DMS153 treated with DMSO at 0.1 percent for 48 hours (cell line): ENCODE measurements around the gene WDPCP.
"Not testable (repeated sequence)": the region's sequence is repeated elsewhere in the genome, so short reads cannot be mapped to it uniquely, and the experiment has no call there.

Experiments used
- DNase-seq: peaks from one replicate; lab custom pipeline; 2025; ENCODE audit not compliant: unreplicated experiment; lab: John Stamatoyannopoulos, UW

The WDPCP gene

GRCh38 chr2:63590626-63591408 lies 2.5 kb upstream of the WDPCP start:
- DNase-seq: no peak

GRCh38 chr2:63589148-63589958 lies 1.1 kb upstream of the WDPCP start:
- DNase-seq: no peak

GRCh38 chr2:63587814-63588384 lies 378 bp downstream of the WDPCP start:
- no peak for DNase-seq

- no peak for DNase-seq
Measured at GRCh38 chr2:63582873-63583272, 5.4 kb downstream of the WDPCP start.

GRCh38 chr2:63581298-63581961 lies 6.8 kb downstream of the WDPCP start:
- DNase-seq: no peak

- DNase-seq: no peak
Measured at GRCh38 chr2:63580651-63581297, 7.5 kb downstream of the WDPCP start.

- no peak for DNase-seq
Measured at GRCh38 chr2:63578767-63579166, 9.5 kb downstream of the WDPCP start.

GRCh38 chr2:63576546-63576945 lies 11.7 kb downstream of the WDPCP start:
- no peak for DNase-seq

GRCh38 chr2:63573726-63574345 lies 14.4 kb downstream of the WDPCP start:
- not testable (repeated sequence) for DNase-seq

GRCh38 chr2:63573026-63573425 lies 15.3 kb downstream of the WDPCP start:
- DNase-seq: not testable (repeated sequence)

- no peak for DNase-seq
Measured at GRCh38 chr2:63572001-63572400, 16.3 kb downstream of the WDPCP start.

- no peak for DNase-seq
Measured at GRCh38 chr2:63571291-63571690, 17.0 kb downstream of the WDPCP start.

- DNase-seq: no peak
Measured at GRCh38 chr2:63569740-63570139, 18.5 kb downstream of the WDPCP start.

- DNase-seq: no peak
Measured at GRCh38 chr2:63562751-63563150, 25.5 kb downstream of the WDPCP start.

- DNase-seq: not testable (repeated sequence)
Measured at GRCh38 chr2:63558922-63559321, 29.4 kb downstream of the WDPCP start.

- DNase-seq: not testable (repeated sequence)
Measured at GRCh38 chr2:63557819-63558218, 30.5 kb downstream of the WDPCP start.

GRCh38 chr2:63555931-63556330 lies 32.3 kb downstream of the WDPCP start:
- DNase-seq: no peak

- DNase-seq: no peak
Measured at GRCh38 chr2:63555299-63555698, 33.0 kb downstream of the WDPCP start.

GRCh38 chr2:63553049-63553448 lies 35.2 kb downstream of the WDPCP start:
- no peak for DNase-seq

- DNase-seq: no peak
Measured at GRCh38 chr2:63545023-63545422, 43.3 kb downstream of the WDPCP start.
